A673 (cell line): ENCODE data around the gene CETP. TPM values are rescaled to one million over a fixed set of nuclear protein-coding genes. Genes with fewer than 3 reads are reported as not detected.

ENCODE experiments used
- BruUV-seq: library from RNA; stranded (reverse); fragments of 400-500 nt; replicated peaks from 2 replicates; lab custom pipeline; 2021; lab: Mats Ljungman, UMichigan
- CTCF ChIA-PET: fragments of 300-600 bp; sonication (Branson Sonifier 250); formaldehyde crosslinking; loops from one replicate; lab custom pipeline; 2022; ENCODE audit warnings: antibody characterized with exemption; lab: Charles Lee
- POLR2A ChIA-PET: fragments of 300-600 bp; sonication (Branson Sonifier 250); formaldehyde crosslinking; loops from one replicate; lab custom pipeline; 2022; ENCODE audit warnings: antibody characterized with exemption; ENCODE audit not compliant: low non-redundant PET; lab: Charles Lee
- DNase-seq: peaks from one replicate; pipeline ENCODE4 v3.0.0-alpha.2; 2015; ENCODE audit warnings: low spot score
- H3K27ac ChIP-seq: fragments of 200-600 bp; sonication (generic); 2 replicates; pipeline ENCODE4 v1.5.1; 2016; ENCODE audit warnings: mixed run types, low read depth, mild to moderate bottlenecking, mixed read lengths, antibody characterized with exemption, low read length; ENCODE audit not compliant: poor library complexity, severe bottlenecking
- H3K27me3 ChIP-seq: fragments of 200-600 bp; sonication (generic); replicated peaks from 2 replicates; pipeline ENCODE4 v1.6.1; 2017; ENCODE audit warnings: mixed run types, low read depth, mild to moderate bottlenecking, mixed read lengths, antibody characterized with exemption, low read length; ENCODE audit not compliant: insufficient read depth, poor library complexity
- H3K36me3 ChIP-seq: fragments of 200-600 bp; sonication (generic); 2 replicates; pipeline ENCODE4 v1.6.1; 2016; ENCODE audit warnings: mixed run types, mild to moderate bottlenecking, mixed read lengths, antibody characterized with exemption, low read length; ENCODE audit not compliant: insufficient read depth, poor library complexity, severe bottlenecking
- H3K4me1 ChIP-seq: fragments of 200-600 bp; sonication (generic); 2 replicates; pipeline ENCODE4 v1.6.1; 2017; ENCODE audit warnings: mixed run types, mild to moderate bottlenecking, mixed read lengths, antibody characterized with exemption, low read length; ENCODE audit not compliant: insufficient read depth, poor library complexity, severe bottlenecking
- H3K4me3 ChIP-seq: fragments of 200-600 bp; sonication (generic); 2 replicates; pipeline ENCODE4 v1.5.1; 2016; ENCODE audit warnings: low read depth, mixed run types, mild to moderate bottlenecking, mixed read lengths, low read length; ENCODE audit not compliant: poor library complexity, severe bottlenecking
- H3K9me3 ChIP-seq: fragments of 200-600 bp; sonication (generic); 2 replicates; pipeline ENCODE4 v1.6.1; 2016; ENCODE audit warnings: mixed run types, low read depth, mild to moderate bottlenecking, mixed read lengths, antibody characterized with exemption, low read length; ENCODE audit not compliant: poor library complexity, severe bottlenecking
- CTCF ChIP-seq: fragments of 300-800, 200-600 bp; sonication (generic); conservative IDR thresholded peaks from 2 replicates; pipeline ENCODE4 v1.5.1; 2017; ENCODE audit warnings: low read depth, mild to moderate bottlenecking, antibody characterized with exemption, low read length, moderate library complexity, mixed read lengths
- EZH2 ChIP-seq: fragments of 200-600 bp; sonication (generic); IDR thresholded peaks from 2 replicates; pipeline ENCODE4 v1.6.1; 2017; ENCODE audit warnings: borderline replicate concordance, low read depth, mild to moderate bottlenecking, mixed read lengths, antibody characterized with exemption, low read length; ENCODE audit not compliant: poor library complexity, severe bottlenecking
- intact Hi-C: fragments of 100-400 bp; cut with micrococcal nuclease; formaldehyde crosslinking; loops from one replicate; pipeline ENCODE4 v1.10.0; 2022; ENCODE audit not compliant: unreplicated experiment
- total RNA-seq: library from RNA; stranded (reverse); gene quantifications from 2 replicates; pipeline ENCODE4 v1.2.3, GENCODE V29; 2021

CETP gene
- total RNA-seq, 1 experiment from 2014 or later, result not detected

DNA sequence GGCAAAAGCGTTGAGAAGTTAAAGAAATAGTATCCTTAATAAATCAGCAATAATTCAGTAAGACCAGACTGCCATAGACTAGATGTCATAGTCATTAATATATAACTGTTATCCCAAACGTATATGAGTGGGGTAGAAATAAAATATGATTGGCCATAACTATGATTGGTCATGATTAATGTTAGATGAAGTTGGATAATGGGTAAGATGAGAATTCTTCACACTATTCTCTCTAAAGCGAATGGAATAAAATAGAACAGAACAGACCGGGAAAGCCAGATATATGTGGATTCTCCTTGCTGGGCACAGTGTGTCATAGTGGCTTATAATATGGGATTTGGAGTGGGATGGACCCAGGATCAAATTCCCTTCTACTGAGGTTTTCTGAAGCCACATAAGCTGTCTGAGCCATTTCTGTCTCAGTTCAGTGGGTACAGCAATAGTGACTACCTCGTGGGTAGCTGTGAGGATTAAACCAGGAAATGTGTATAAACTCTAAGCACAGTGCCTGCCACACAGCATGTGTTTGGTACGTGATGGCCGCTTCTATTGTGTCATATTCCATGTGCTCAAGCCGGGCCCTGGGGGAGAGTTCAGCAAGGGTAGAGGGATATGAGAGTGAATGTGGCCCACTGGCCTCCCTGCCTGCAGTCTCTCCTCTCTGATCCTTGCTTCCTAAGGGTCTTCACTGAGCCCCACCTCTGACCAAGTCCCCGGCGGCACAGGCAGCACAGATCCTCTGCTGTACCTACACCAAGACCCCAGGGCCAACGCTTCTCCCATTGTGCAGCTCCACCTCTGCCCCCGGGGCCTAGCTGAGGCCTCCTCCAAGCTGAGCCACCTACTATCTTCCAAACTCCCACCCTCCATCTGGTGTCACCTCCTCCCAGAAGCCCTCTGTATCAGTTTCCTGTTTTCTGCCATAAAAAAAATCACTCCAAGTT, 3.7 kb downstream of the CETP start:
- H3K36me3 ChIP-seq, result no peaks in the 10 kb centered on the region
- no peak for DNase-seq
- no peaks in the 10 kb centered on the region for H3K27me3 ChIP-seq
- no peaks in the 10 kb centered on the region for H3K9me3 ChIP-seq
- POLR2A ChIA-PET, result no interaction called here
- intact Hi-C loops, result no loop called here
- TF ChIP-seq EZH2, result no peak
- no peak for TF ChIP-seq CTCF
- H3K4me1 ChIP-seq, result peaks cover 4% of the 10 kb centered on the region
- H3K4me3 ChIP-seq, result no peak overlapping the region
- no TSS peak for BruUV-seq
- CTCF ChIA-PET, result no interaction called here
- no peak overlapping the region for H3K27ac ChIP-seq

- intact Hi-C loops, result no loop called here
- CTCF ChIA-PET, result no interaction called here
- POLR2A ChIA-PET, result no interaction called here
Measured at GRCh38 chr16:56966093-56966475, 4.3 kb downstream of the CETP start.

DNA sequence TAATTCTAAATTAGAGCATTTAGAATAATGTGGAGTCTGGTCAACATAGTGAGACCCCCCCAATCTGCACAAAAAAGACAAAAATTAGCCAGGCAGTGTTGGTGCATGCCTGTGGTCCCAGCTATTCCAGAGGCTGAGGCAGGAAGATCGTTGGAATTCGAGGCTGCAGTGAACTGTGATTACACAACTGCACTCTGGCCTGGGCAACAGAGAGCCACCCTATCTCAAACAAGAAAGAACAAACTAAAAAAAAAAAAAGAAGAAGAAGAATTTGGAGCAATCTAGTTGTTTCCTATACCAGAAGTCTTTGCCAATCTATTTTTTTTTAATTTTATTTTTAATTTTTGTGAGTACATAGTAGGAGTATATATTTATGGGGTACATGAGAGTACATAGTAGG, 6.0 kb downstream of the CETP start:
- no peak overlapping the region for H3K4me3 ChIP-seq
- BruUV-seq, result no TSS peak
- H3K27ac ChIP-seq, result no peak overlapping the region
- no peaks in the 10 kb centered on the region for H3K36me3 ChIP-seq
- H3K27me3 ChIP-seq, result no peaks in the 10 kb centered on the region
- CTCF ChIA-PET, result no interaction called here
- POLR2A ChIA-PET, result no interaction called here
- no peak for DNase-seq
- H3K4me1 ChIP-seq, result peaks cover 4% of the 10 kb centered on the region
- TF ChIP-seq CTCF, result no peak
- no peak for TF ChIP-seq EZH2
- no peaks in the 10 kb centered on the region for H3K9me3 ChIP-seq
- intact Hi-C loops, result no loop called here

More at GRCh38 chr16:56966093-56966475, 4.3 kb downstream of the CETP start:
- Histone ChIP-seq H3K36me3 (no peaks in the 10 kb centered on the region), H3K9me3 (no peaks in the 10 kb centered on the region), H3K27me3 (no peaks in the 10 kb centered on the region), H3K4me3 (no peak overlapping the region), H3K27ac (no peak overlapping the region), H3K4me1 (peaks cover 4% of the 10 kb centered on the region)
- BruUV-seq, result no TSS peak
- TF ChIP-seq CTCF, result no peak
- TF ChIP-seq EZH2, result no peak
- no peak for DNase-seq
